Stomach (tissue), 4 donors: ENCODE data around the gene HCN2.

Experiments used
- CTCF ChIP-seq, 7 experiments: fragments of 450-650 bp in 4 of 7; fragments of 200-600 bp in 3 of 7; sonication (generic) in 3 of 7; IDR thresholded peaks; one replicate each; pipeline ENCODE4 v1.5.1; 2016 to 2019; ENCODE audit warnings: antibody characterized with exemption in 7 of 7, control low read depth in 2 of 7, mild to moderate bottlenecking in 1 of 7
- POLR2A ChIP-seq, 4 donors: fragments of 450-650 bp; IDR thresholded peaks; one replicate each; pipeline ENCODE4 v1.6.1; 2016; ENCODE audit warnings: antibody characterized with exemption in 4 of 4, control low read depth in 2 of 4, mild to moderate bottlenecking in 1 of 4, moderate library complexity in 1 of 4
- POLR2AphosphoS5 ChIP-seq, 3 donors: sonication (generic); formaldehyde crosslinking; IDR thresholded peaks; one replicate each; pipeline ENCODE4 v1.6.1; 2016; ENCODE audit warnings: antibody characterized with exemption in 3 of 3

- TF ChIP-seq CTCF (IDR thresholded peaks at IDR 0.05) (no peak), POLR2A (IDR thresholded peaks at IDR 0.05) (no peak), POLR2AphosphoS5 (IDR thresholded peaks at IDR 0.05) (no peak)
Observed at GRCh38 chr19:644363-644762, 54.7 kb downstream of the HCN2 start.
